ENCODE measurements around the gene ATAD1.

Gene ATAD1

GRCh38 chr10:87712913-87713616 lies 105.0 kb downstream of the ATAD1 start:
- no peak for DNase-seq

GRCh38 chr10:87707254-87707653 lies 110.8 kb downstream of the ATAD1 start:
- no peak for DNase-seq

GRCh38 chr10:87706731-87707130 lies 111.3 kb downstream of the ATAD1 start:
- no peak for DNase-seq

- DNase-seq, result no peak
These were observed 112.7 kb downstream of the ATAD1 start for GRCh38 chr10:87705339-87705738.

- no peak for DNase-seq
These were observed 114.3 kb downstream of the ATAD1 start for GRCh38 chr10:87703771-87704170.

- DNase-seq, result no peak
These were observed 115.1 kb downstream of the ATAD1 start for GRCh38 chr10:87702973-87703294.

GRCh38 chr10:87702260-87702972 lies 115.6 kb downstream of the ATAD1 start:
- DNase-seq, result no peak
